Stimulated activated CD4-positive, alpha-beta T cell treated with anti-CD3 and anti-CD28 coated beads, Interleukin-1b, Interleukin-23, amount 100 ng/mL, for 1 hour (primary cell): ENCODE results near the gene PPIF.

ENCODE experiments used
- DNase-seq, 2 donors: peaks; one replicate each; pipeline ENCODE4 v3.0.0-alpha.2; 2020; ENCODE audit warnings: low read depth in 2 of 2

Gene PPIF

GRCh38 chr10:79349072-79349491 is 1.8 kb downstream of the PPIF start:
- DNase-seq: no peak

- no peak for DNase-seq
Measured at GRCh38 chr10:79349766-79350406, 2.6 kb downstream of the PPIF start.

- DNase-seq: no peak
Measured at GRCh38 chr10:79350407-79351154, 3.3 kb downstream of the PPIF start.

GRCh38 chr10:79351332-79351731 is 4.1 kb downstream of the PPIF start:
- DNase-seq: no peak

GRCh38 chr10:79352035-79352877 is 5.0 kb downstream of the PPIF start:
- no peak for DNase-seq

- no peak for DNase-seq
Measured at GRCh38 chr10:79353000-79353406, 5.7 kb downstream of the PPIF start.

- DNase-seq: no peak
Measured at GRCh38 chr10:79353726-79354125, 6.5 kb downstream of the PPIF start.

- DNase-seq: no peak
Measured at GRCh38 chr10:79354141-79354540, 6.9 kb downstream of the PPIF start.

- no peak for DNase-seq
Measured at GRCh38 chr10:79354615-79355014, 7.3 kb downstream of the PPIF start.

GRCh38 chr10:79355420-79356017 is 8.2 kb downstream of the PPIF start:
- DNase-seq: no peak

- DNase-seq: no peak
Measured at GRCh38 chr10:79356104-79356503, 8.8 kb downstream of the PPIF start.

- DNase-seq: no peak
Measured at GRCh38 chr10:79357180-79357579, 9.9 kb downstream of the PPIF start.

- DNase-seq: no peak
Measured at GRCh38 chr10:79358811-79359210, 11.5 kb downstream of the PPIF start.

GRCh38 chr10:79359816-79360498 is 12.7 kb downstream of the PPIF start:
- DNase-seq: no peak

GRCh38 chr10:79360499-79361342 is 13.5 kb downstream of the PPIF start:
- DNase-seq: no peak

GRCh38 chr10:79361726-79362397 is 14.6 kb downstream of the PPIF start:
- DNase-seq: no peak

- no peak for DNase-seq
Measured at GRCh38 chr10:79367426-79368189, 20.3 kb downstream of the PPIF start.

GRCh38 chr10:79372871-79373270 is 25.6 kb downstream of the PPIF start:
- DNase-seq: no peak
